Measurements from ENCODE around the gene MEPCE. TPM values are rescaled to one million over a fixed set of nuclear protein-coding genes. Genes with fewer than 3 reads are reported as not detected.

MEPCE gene, protein sequence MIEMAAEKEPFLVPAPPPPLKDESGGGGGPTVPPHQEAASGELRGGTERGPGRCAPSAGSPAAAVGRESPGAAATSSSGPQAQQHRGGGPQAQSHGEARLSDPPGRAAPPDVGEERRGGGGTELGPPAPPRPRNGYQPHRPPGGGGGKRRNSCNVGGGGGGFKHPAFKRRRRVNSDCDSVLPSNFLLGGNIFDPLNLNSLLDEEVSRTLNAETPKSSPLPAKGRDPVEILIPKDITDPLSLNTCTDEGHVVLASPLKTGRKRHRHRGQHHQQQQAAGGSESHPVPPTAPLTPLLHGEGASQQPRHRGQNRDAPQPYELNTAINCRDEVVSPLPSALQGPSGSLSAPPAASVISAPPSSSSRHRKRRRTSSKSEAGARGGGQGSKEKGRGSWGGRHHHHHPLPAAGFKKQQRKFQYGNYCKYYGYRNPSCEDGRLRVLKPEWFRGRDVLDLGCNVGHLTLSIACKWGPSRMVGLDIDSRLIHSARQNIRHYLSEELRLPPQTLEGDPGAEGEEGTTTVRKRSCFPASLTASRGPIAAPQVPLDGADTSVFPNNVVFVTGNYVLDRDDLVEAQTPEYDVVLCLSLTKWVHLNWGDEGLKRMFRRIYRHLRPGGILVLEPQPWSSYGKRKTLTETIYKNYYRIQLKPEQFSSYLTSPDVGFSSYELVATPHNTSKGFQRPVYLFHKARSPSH
- 26.4 and 30.4 TPM in 2 replicates for total RNA-seq

DNA sequence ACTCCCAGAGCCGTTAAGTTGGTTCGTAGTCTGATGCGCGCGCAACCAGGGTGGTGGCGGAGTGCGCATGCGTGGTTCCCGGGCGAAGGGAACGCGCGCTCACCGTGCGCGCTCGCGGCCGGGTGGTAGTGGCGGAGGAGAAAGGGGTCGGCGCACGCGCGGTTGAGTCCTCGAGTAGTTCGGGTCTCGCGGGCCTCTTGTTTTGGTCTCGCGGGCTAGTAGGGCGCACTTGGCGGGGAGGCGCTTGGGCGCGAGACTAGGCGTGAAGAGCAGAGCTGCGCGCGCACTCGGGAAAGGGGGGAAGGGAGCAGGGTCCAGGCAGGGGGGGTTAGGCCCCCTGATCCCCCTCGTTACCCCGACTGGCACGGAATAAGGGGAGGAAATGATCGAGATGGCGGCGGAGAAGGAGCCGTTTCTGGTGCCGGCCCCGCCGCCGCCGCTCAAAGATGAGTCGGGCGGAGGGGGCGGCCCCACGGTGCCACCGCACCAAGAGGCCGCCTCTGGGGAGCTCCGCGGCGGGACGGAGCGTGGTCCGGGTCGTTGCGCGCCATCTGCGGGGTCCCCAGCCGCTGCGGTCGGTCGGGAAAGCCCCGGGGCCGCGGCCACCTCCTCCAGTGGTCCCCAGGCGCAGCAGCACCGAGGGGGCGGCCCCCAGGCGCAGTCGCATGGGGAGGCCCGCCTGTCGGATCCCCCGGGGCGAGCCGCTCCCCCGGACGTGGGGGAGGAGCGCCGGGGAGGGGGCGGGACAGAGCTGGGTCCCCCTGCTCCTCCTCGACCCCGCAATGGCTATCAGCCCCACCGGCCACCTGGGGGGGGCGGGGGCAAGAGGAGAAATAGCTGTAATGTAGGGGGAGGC is at the start of gene MEPCE:
Gene MEPCE (plus strand): TSS at position 195 of the 856 bp plus-strand sequence. CDS start 188 bp downstream, at position 383.

DNA sequence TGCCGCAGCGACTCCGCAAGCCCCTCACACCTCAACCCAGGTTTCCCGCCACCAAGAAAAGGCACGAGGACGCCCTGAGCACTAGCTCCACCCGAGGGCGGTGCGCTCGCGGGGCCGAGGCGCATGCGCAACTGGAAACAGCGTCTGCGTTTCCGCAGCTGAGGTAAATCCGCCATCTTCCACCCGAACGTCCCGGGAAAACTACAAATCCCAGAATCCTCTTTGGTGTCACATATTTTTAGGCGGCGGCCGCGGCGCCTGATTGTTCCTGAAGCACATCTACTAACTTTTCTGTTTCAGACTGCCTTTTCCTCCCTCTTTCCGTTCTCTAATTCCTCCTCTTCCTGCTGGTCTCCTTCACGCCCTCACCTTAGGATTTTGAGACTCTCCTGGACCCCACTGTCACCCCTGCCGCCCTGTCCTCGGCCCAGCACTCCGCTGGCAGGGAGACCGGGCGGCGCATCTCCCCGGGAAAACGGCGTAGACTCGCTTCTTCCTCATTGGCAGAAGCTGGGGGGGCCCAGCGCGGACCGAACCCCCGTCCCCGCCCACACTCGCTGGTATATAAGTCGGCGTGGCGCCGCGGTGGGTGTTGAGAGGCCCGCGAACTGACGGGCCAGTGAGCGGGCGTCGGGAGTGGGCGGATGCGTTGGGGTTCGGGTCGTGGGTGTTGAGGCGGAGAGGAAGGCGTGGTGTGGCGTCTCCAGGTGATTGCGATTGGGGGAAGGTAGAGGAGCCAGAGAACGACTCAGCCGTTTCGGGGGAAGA is 1.2 kb upstream of the MEPCE start, which contains the start of gene ZCWPW1:
Gene ZCWPW1 (minus strand): TSS at position 505 of the 768 bp plus-strand sequence. CDS start 8,054 bp downstream, outside the sequence.

DNA sequence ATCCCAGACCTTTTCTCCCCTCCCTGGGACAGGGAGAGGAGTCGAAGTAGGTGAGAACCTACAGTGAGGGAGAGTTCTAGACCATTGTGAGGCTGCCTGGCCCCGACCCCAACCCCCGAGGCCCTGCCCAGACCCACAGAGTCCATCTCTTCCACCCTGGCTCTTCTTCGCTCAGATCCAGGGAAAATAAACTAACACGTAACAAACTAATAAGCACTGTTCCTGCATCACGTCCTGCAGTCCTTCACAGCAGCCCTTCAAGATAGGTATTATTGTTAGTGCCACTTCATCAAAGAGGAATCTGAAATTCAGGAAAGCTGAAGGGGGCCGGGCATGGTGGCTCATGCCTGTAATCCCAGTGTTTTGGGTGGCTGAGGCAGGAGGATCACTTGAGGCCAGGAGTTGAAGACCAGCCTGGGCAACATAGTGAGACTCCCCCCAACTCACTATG is 34.6 kb downstream of the MEPCE start, which contains the start of gene SPACDR:
Gene SPACDR (minus strand): TSS at position 51 of the 451 bp plus-strand sequence. CDS start 235 bp downstream, outside the sequence.

DNA sequence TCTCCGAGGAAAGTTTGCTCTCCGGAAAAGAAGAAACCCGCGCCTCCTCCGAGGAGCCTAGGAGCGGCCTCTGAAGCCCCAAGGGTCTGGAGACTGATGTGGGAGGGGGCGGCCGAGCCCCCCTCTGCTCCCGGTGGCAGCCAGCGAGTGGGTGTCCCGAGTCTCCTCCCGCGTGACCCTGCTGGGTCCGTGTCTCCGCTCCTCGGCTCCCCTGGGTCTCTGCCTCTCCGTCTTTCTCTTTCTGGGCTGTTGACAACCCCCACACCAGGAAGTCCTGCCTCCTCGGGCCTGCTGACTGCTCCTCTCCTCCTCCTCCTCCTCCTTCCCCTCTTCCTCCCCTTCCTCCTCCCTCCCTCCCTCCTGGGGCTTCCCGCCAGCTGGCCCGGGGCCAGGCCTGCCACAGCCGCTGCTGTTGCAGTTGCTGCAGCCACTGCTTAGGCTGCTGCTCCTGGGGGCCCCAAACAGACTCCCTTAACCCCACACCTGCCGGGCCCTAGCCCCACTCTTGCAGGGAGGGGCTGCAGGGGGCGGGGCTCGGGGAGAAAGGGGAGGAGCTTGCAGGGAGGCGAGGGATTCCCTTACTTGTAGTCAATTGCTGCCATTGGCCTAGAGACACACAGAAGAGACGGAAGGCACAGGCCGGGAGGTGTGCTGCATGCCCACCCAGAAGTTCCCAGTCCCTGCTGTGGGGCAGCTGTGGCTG is 49.5 kb downstream of the MEPCE start, which contains the start of gene TSC22D4:
Gene TSC22D4 (minus strand): TSS at position 257 of the 703 bp plus-strand sequence. CDS start 1,176 bp downstream, outside the sequence.

Other genes with a start within 250 kb of the MEPCE start
- gene PVRIG, start 209.9 kb upstream of the MEPCE start, total RNA-seq = not detected in 2 replicates
- gene SPDYE3, start 122.1 kb upstream of the MEPCE start, total RNA-seq = not detected in 2 replicates
- gene PILRB, start 71.7 kb upstream of the MEPCE start, total RNA-seq = 10.6 and 12.5 TPM in 2 replicates
- gene PILRA, start 56.3 kb upstream of the MEPCE start, total RNA-seq = not detected in 2 replicates
- gene ZCWPW1, start 1.1 kb upstream of the MEPCE start, total RNA-seq = 0.25 and 0.81 TPM in 2 replicates
- gene PPP1R35, start 6.7 kb downstream of the MEPCE start, total RNA-seq = 40.4 and 54.1 TPM in 2 replicates
- gene SPACDR, start 34.4 kb downstream of the MEPCE start, total RNA-seq = 0.89 TPM in 1 of 2 replicates, not detected in the other
- 48.2 and 60.7 TPM in 2 replicates for gene TSC22D4, start 49.4 kb downstream of the MEPCE start, total RNA-seq
- 0.16 and 4.2 TPM in 2 replicates for gene NYAP1, start 54.1 kb downstream of the MEPCE start, total RNA-seq
- gene AGFG2, start 109.4 kb downstream of the MEPCE start, total RNA-seq = 11.8 and 20.7 TPM in 2 replicates
- gene SAP25, start 144.1 kb downstream of the MEPCE start, total RNA-seq = 0.51 and 2.8 TPM in 2 replicates
- gene LRCH4, start 156.3 kb downstream of the MEPCE start, total RNA-seq = 30.1 and 33.6 TPM in 2 replicates
- gene FBXO24, start 156.5 kb downstream of the MEPCE start, total RNA-seq = 0.33 and 0.89 TPM in 2 replicates
- gene PCOLCE, start 172.5 kb downstream of the MEPCE start, total RNA-seq = 15.8 and 58.8 TPM in 2 replicates
- 21.5 and 42.8 TPM in 2 replicates for gene MOSPD3, start 182.7 kb downstream of the MEPCE start, total RNA-seq
- gene TFR2, start 211.7 kb downstream of the MEPCE start, total RNA-seq = 0.33 and 0.63 TPM in 2 replicates
- gene ACTL6B, start 226.6 kb downstream of the MEPCE start, total RNA-seq = not detected in 2 replicates
- 378 and 380 TPM in 2 replicates for gene GNB2, start 243.9 kb downstream of the MEPCE start, total RNA-seq